ENCODE results near the gene PCDHGA9.
A peak's percentile ranks its signal among the peaks of the same experiment; 100 is the strongest.

PCDHGA9 gene

GRCh38 chr5:141359790-141360426 lies 42.7 kb upstream of the PCDHGA9 start, which contains the start of gene PCDHGB2:
PCDHGB2 (plus strand) TSS chr5:141359994; CDS start chr5:141360136, 142 bp downstream.
- H3K27me3 ChIP-seq (replicated peaks; ENCODE audit: control insufficient read depth, insufficient read depth, low read length): no peaks in the 10 kb centered on the region
- H3K36me3 ChIP-seq (ENCODE audit: control insufficient read depth, insufficient read depth, low read length): no peaks in the 10 kb centered on the region
- peak; percentile 41 for DNase-seq (ENCODE audit: extremely low read depth, insufficient read length)
- peak; percentile 80 for TF ChIP-seq CTCF (IDR thresholded peaks at IDR 0.05; ENCODE audit: insufficient read depth, low read length, poor library complexity, severe bottlenecking)
- H3K4me3 ChIP-seq (replicated peaks; ENCODE audit: low read depth, low read length): peak within 1 kb of the TSS; percentile 77

GRCh38 chr5:141360685-141361084 lies 41.9 kb upstream of the PCDHGA9 start:
- Histone ChIP-seq H3K27me3 (replicated peaks; ENCODE audit: control insufficient read depth, insufficient read depth, low read length) (no peaks in the 10 kb centered on the region), H3K36me3 (ENCODE audit: control insufficient read depth, insufficient read depth, low read length) (no peaks in the 10 kb centered on the region), H3K4me3 (replicated peaks; ENCODE audit: low read depth, low read length) (peak overlapping the region; percentile 77)
- TF ChIP-seq CTCF (IDR thresholded peaks at IDR 0.05; ENCODE audit: insufficient read depth, low read length, poor library complexity, severe bottlenecking): no peak
- DNase-seq (ENCODE audit: extremely low read depth, insufficient read length): no peak

DNA sequence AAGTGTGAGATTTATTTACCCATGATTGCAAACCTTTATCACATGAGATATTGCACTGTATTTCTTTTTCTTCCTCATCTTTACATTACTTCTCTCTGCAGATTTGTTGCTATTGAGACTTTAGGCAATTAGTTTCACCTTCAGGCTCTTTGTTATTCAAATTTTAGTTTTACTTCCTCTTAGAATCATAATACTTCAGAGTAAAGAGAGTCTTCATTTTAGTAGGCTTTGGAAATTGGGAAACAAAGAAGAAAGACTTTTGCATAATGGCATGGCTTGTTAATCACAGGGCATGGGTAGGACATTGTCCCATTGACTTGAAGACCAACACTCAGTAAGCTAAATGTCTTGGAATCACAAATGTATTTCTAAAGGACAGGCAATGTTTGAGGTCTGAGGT lies 39.9 kb upstream of the PCDHGA9 start:
- TF ChIP-seq CTCF (IDR thresholded peaks at IDR 0.05; ENCODE audit: insufficient read depth, low read length, poor library complexity, severe bottlenecking): no peak
- H3K27me3 ChIP-seq (replicated peaks; ENCODE audit: control insufficient read depth, insufficient read depth, low read length): no peaks in the 10 kb centered on the region
- DNase-seq (ENCODE audit: extremely low read depth, insufficient read length): no peak
- H3K4me3 ChIP-seq (replicated peaks; ENCODE audit: low read depth, low read length): no peak overlapping the region
- H3K36me3 ChIP-seq (ENCODE audit: control insufficient read depth, insufficient read depth, low read length): no peaks in the 10 kb centered on the region

DNA sequence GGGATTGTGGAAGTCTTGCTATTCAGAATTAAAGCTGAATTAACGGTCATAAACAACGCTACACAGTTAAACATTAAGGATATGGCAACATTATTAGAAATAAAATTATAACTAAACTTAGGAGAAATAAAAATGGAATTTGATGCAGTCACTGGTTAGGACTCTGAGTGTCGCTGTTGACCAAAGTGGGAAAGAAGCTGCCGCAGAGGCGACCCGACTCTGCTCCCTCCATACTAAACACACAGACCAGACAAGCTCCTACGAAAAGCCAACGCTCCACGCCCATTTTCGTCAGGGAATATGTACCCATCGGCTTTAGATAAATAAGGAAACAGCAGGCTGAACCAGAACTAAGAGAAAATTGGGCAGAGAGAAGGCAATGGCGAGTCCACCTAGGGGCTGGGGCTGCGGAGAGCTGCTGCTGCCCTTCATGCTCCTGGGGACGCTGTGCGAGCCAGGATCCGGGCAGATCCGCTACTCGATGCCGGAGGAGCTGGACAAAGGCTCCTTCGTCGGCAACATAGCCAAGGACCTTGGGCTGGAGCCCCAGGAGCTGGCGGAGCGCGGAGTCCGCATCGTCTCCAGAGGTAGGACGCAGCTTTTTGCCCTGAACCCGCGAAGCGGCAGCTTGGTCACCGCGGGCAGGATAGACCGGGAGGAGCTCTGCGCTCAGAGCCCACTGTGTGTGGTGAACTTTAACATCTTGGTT lies 38.5 kb upstream of the PCDHGA9 start, which contains the start of gene PCDHGA5:
TSS of gene PCDHGA5 (plus strand) at position 211 of the 709 bp plus-strand sequence. CDS start at position 380, 169 bp downstream.
- Histone ChIP-seq H3K4me3 (replicated peaks; ENCODE audit: low read depth, low read length) (no peak within 1 kb of the TSS), H3K27me3 (replicated peaks; ENCODE audit: control insufficient read depth, insufficient read depth, low read length) (no peaks in the 10 kb centered on the region), H3K36me3 (ENCODE audit: control insufficient read depth, insufficient read depth, low read length) (no peaks in the 10 kb centered on the region)
- TF ChIP-seq CTCF (IDR thresholded peaks at IDR 0.05; ENCODE audit: insufficient read depth, low read length, poor library complexity, severe bottlenecking): no peak
- no peak for DNase-seq (ENCODE audit: extremely low read depth, insufficient read length)

- no peak for TF ChIP-seq CTCF (IDR thresholded peaks at IDR 0.05; ENCODE audit: insufficient read depth, low read length, poor library complexity, severe bottlenecking)
- no peaks in the 10 kb centered on the region for H3K36me3 ChIP-seq (ENCODE audit: control insufficient read depth, insufficient read depth, low read length)
- no peak for DNase-seq (ENCODE audit: extremely low read depth, insufficient read length)
- no peak overlapping the region for H3K4me3 ChIP-seq (replicated peaks; ENCODE audit: low read depth, low read length)
- H3K27me3 ChIP-seq (replicated peaks; ENCODE audit: control insufficient read depth, insufficient read depth, low read length): no peaks in the 10 kb centered on the region
These were observed 36.3 kb upstream of the PCDHGA9 start for GRCh38 chr5:141366016-141366896.

All from GM06990 (cell line).